ENCODE results near the gene DPP10. TPM values are rescaled to one million over a fixed set of nuclear protein-coding genes. Genes with fewer than 3 reads are reported as not detected.

Gene DPP10
- total RNA-seq, 2 donors from 2014 or later, result 3.1 to 11.2 TPM

DNA sequence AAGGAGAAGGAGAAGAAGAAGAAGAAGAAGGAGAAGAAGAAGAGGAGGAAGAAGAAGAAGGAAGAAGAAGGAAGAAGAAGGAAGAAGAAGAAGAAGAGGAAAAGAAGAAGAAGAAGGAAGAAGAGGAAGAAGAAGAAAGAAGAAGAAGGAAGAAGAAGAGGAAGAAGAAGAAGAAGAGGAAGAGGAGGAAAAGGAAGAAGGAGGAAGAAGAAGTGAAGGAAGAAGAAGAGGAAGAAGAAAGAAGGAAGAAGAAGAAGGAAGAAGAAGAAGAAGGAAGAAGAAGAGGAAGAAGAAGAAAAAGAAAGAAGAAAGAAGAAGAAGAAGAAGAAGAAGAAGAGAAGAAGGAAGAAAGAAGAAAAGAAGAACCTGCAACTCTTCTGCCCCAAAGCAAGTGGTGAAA is 942.0 kb downstream of the DPP10 start:
- Histone ChIP-seq H3K4me3 (no peak overlapping the region), H3K36me3 (replicated peaks in 1 of 2; ENCODE audit: insufficient read depth in 1 of 2, low read depth in 2 of 2) (no peaks in the 10 kb centered on the region), H3K27me3 (no peaks in the 10 kb centered on the region), H3K9me3 (no peaks in the 10 kb centered on the region), H3K27ac (no peak overlapping the region), H3K4me1 (peaks cover 12% of the 10 kb centered on the region)
- DNase-seq (no peak), ATAC-seq (no peak)
- intact Hi-C loops (cut with DNase I), result no loop called here
- TF ChIP-seq POLR2A (IDR thresholded peaks at IDR 0.05) (no peak), CTCF (IDR thresholded peaks at IDR 0.05) (no peak)

GRCh38 chr2:115386465-115386864 is 944.0 kb downstream of the DPP10 start:
- Histone ChIP-seq H3K27ac (no peak overlapping the region), H3K9me3 (no peaks in the 10 kb centered on the region), H3K36me3 (replicated peaks in 1 of 2; ENCODE audit: insufficient read depth in 1 of 2, low read depth in 2 of 2) (no peaks in the 10 kb centered on the region), H3K27me3 (no peaks in the 10 kb centered on the region), H3K4me1 (peaks cover 19% of the 10 kb centered on the region), H3K4me3 (no peak overlapping the region)
- intact Hi-C loops (cut with DNase I), result no loop called here
- WGBS, 2 donors, result 72 to 74% methylated on average over 2 of the region's 2 CpGs
- DNase-seq, result no peak
- ATAC-seq, result no peak
- TF ChIP-seq CTCF (IDR thresholded peaks at IDR 0.05) (no peak), POLR2A (IDR thresholded peaks at IDR 0.05) (no peak)

DNA sequence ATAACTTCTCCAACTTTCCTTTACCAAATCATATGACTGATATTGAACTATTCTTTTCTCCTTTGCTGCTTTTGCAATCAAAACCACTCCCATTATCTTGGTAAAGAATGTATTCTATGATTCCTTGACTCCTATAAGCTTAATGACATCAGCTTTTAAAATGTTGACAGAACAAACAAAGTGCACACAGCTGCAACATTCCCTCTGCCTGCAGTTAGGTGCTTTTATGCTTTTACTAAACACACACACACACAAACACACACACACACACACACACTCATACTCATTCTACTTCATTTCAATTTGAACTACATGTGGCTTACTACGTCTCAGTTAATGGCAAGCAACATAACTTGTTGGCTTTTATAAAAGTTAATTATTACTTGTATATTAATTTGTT is 946.6 kb downstream of the DPP10 start:
- peaks cover 19% of the 10 kb centered on the region for H3K4me1 ChIP-seq
- WGBS, 2 donors, result 12 to 15% methylated on average over 1 of the region's 1 CpG
- peak; percentile 54 to 75 (median 62) for DNase-seq

DNA sequence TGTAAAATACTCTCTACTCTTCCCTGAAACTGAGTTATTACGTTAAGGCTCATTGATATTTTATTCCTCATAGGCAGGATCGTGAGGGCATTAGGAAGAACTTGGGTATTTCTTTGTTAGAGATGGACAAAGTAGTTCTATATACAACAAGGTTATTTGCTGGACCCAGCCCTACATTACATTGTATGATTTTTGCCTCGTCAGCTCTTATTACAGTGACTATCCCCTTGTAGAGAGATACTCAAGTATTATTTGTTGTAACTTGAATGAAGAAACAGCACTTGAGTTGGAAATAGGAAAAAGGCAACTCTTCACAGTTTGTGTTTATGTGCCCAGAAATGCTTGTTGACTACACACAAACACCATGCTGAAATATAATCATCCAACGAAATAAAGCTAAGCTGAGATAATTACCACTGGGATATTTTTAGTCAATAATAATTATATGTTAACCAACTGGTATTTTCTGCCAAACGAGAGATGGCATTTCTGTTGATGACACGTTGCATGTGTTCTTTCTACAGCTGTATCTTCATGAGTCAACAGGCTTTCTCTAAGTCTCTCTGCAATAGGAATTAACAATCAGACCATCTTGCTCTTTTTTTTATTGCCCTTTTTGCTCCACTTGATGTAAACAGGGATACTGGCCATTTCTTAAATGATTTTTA is 947.6 kb downstream of the DPP10 start:
- WGBS, 2 donors, result 78 to 81% methylated on average over 6 of the region's 6 CpGs
- Histone ChIP-seq H3K27me3 (no peaks in the 10 kb centered on the region), H3K4me1 (peaks cover 19% of the 10 kb centered on the region), H3K4me3 (no peak overlapping the region), H3K9me3 (no peaks in the 10 kb centered on the region), H3K27ac (no peak overlapping the region), H3K36me3 (replicated peaks in 1 of 2; ENCODE audit: insufficient read depth in 1 of 2, low read depth in 2 of 2) (no peaks in the 10 kb centered on the region)
- intact Hi-C loops (cut with DNase I), result no loop called here
- TF ChIP-seq CTCF (IDR thresholded peaks at IDR 0.05) (no peak), POLR2A (IDR thresholded peaks at IDR 0.05) (no peak)
- DNase-seq (no peak), ATAC-seq (no peak)

More for the DNA sequence above, 946.6 kb downstream of the DPP10 start:
- H3K27me3 ChIP-seq, result no peaks in the 10 kb centered on the region
- intact Hi-C loops (cut with DNase I), result no loop called here
- H3K4me3 ChIP-seq, result no peak overlapping the region
- H3K9me3 ChIP-seq, result no peaks in the 10 kb centered on the region
- TF ChIP-seq POLR2A (IDR thresholded peaks at IDR 0.05) (no peak), CTCF (IDR thresholded peaks at IDR 0.05) (no peak)
- no peaks in the 10 kb centered on the region for H3K36me3 ChIP-seq (replicated peaks in 1 of 2; ENCODE audit: insufficient read depth in 1 of 2, low read depth in 2 of 2)
- H3K27ac ChIP-seq, result peak overlapping the region in 1 of 4 donors; percentile 27
- ATAC-seq, result peak; percentile 96

DNA sequence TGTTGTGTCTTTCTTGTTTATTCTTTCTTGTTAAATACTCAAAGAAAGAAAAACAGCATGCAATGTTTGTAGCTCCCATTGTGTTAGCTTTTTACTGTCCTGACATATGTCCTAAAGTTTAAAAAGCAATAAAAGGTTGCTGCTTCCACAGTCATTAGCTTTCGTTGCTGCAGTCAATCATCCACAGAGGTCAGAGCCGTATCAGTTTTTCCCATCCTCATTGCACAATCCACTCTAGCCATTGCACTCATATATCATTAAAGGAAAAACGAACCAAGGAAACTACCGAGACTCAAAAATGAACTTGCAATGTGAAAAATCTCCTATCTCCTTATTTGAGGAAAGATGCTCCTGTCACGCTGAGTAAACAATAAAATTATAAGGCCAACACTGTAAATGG is 954.1 kb downstream of the DPP10 start:
- Histone ChIP-seq H3K27ac (no peak overlapping the region), H3K4me1 (no peaks in the 10 kb centered on the region), H3K4me3 (no peak overlapping the region), H3K27me3 (no peaks in the 10 kb centered on the region), H3K9me3 (no peaks in the 10 kb centered on the region), H3K36me3 (replicated peaks in 1 of 2; ENCODE audit: insufficient read depth in 1 of 2, low read depth in 2 of 2) (no peaks in the 10 kb centered on the region)
- 50 to 62% methylated on average over 5 of the region's 5 CpGs for WGBS, 2 donors
- TF ChIP-seq POLR2A (IDR thresholded peaks at IDR 0.05) (no peak), CTCF (IDR thresholded peaks at IDR 0.05) (no peak)
- ATAC-seq, result no peak
- no peak for DNase-seq
- intact Hi-C loops (cut with DNase I), result no loop called here

All from body of pancreas (tissue), 4 donors.